AG04449 (cell line): Measurements from ENCODE around the gene PIEZO2.

Experiments used
- CTCF ChIA-PET: fragments of 350-600 bp; formaldehyde crosslinking; extraction: SDS; loops from one replicate; lab custom pipeline; 2021; ENCODE audit warnings: antibody characterized with exemption; lab: Yijun Ruan, JAX
- POLR2A ChIA-PET: fragments of 400-600, 350-600 bp; formaldehyde crosslinking; extraction: SDS; loops from one replicate; lab custom pipeline; 2020; ENCODE audit warnings: antibody characterized with exemption, inconsistent platforms; lab: Yijun Ruan, JAX
- DNase-seq: peaks from one replicate; pipeline ENCODE4 v3.0.0-alpha.2; 2010; ENCODE audit warnings: low read depth, low spot score
- H3K4me3 ChIP-seq: 2 replicates; pipeline ENCODE4 v1.5.1; 2011; ENCODE audit warnings: low read depth, mild to moderate bottlenecking, control low read depth, low read length
- TF ChIP-seq, protein P1 (sequence below): IDR thresholded peaks from one replicate; pipeline ENCODE4 v1.5.1; 2011; ENCODE audit warnings: mild to moderate bottlenecking, moderate library complexity, low read length, control low read depth, inconsistent platforms; ENCODE audit not compliant: insufficient read depth; ENCODE audit errors: missing control alignments

Gene PIEZO2

DNA sequence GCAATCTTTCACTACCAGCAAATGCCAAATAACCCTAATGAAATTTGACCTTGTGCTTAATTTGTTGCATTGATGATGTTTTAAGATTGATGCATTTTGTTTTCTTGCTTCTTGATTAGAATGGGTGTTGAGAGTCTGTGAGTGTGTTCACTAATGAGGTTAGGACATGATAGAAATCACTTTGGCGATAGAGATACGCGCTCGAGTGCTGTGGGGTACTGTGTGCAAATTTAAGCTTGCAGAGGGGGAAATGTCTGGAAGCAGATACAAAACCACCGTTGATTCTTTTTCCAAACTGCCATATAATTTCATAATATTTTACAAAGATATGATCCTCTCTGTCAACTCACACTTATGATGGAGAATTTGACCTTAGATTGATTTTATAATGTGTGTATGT, 200.9 kb downstream of the PIEZO2 start:
- no peak for DNase-seq
- POLR2A ChIA-PET: no interaction called here
- TF ChIP-seq, protein P1, sequence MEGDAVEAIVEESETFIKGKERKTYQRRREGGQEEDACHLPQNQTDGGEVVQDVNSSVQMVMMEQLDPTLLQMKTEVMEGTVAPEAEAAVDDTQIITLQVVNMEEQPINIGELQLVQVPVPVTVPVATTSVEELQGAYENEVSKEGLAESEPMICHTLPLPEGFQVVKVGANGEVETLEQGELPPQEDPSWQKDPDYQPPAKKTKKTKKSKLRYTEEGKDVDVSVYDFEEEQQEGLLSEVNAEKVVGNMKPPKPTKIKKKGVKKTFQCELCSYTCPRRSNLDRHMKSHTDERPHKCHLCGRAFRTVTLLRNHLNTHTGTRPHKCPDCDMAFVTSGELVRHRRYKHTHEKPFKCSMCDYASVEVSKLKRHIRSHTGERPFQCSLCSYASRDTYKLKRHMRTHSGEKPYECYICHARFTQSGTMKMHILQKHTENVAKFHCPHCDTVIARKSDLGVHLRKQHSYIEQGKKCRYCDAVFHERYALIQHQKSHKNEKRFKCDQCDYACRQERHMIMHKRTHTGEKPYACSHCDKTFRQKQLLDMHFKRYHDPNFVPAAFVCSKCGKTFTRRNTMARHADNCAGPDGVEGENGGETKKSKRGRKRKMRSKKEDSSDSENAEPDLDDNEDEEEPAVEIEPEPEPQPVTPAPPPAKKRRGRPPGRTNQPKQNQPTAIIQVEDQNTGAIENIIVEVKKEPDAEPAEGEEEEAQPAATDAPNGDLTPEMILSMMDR: no peak
- H3K4me3 ChIP-seq: no peak overlapping the region
- CTCF ChIA-PET: no interaction called here

DNA sequence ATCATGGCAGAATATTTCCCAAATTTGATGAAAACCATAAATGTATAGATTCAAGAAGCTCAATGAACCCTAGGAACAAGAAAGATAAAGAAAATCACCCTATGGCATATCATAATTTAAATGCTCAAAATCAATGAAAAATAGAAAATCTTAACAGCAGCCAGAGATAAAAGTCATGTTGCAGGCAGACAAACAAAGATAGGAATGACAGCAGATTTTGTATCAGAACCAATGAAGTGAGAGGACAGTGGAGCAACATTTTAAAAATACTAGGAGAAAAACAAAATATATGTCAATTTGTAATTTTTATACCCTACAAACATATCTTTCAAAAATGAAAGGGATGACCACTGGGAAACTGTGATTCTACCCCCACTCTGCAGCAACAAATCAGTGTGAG, 203.3 kb downstream of the PIEZO2 start:
- TF ChIP-seq, protein P1: no peak
- H3K4me3 ChIP-seq: no peak overlapping the region
- ChIA-PET CTCF (interaction anchor here (1.0 kb wide), 1 partner anchor 205 kb away, joined by 3 read pairs; no protein-coding TSS in a partner anchor), POLR2A (no interaction called here)
- DNase-seq: no peak

DNA sequence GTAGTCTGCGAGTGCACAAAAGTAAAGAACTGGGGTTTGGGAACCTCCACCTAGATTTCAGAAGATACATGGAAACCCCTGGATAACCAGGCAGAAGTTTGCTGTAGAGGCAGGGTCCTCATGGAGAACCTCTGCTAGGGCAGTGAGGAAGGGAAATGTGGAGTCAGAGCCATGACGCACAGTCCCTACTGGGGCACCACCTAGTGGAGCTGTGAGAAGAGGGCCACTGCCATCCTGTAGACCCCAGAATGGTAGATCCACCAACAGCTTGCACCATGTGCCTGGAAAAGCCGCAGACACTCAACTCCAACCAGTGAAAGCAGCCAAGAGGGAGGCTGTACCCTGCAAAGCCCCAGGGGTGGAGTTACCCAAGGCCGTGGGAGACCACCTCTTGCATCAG, 206.4 kb downstream of the PIEZO2 start:
- H3K4me3 ChIP-seq: no peak overlapping the region
- POLR2A ChIA-PET: no interaction called here
- TF ChIP-seq, protein P1: no peak
- DNase-seq: no peak
- CTCF ChIA-PET: no interaction called here

DNA sequence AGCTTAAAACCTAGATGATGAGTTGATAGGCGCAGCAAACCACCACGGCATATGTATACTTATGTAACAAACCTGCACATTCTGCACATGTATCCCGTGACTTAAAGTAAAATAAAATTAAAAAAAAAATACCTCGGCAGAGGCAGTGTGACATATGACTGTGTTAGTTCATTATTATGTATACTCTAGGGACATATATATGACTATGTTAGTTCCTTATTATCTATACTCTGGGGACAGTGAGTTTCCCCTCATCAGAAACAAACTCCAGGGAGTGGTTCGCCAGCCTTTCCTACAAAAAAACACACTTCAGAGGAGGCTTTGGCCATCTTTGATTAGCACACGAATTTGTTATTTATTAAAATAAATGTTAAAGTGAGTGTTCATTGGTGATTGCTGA, 209.5 kb downstream of the PIEZO2 start:
- ChIA-PET POLR2A (no interaction called here), CTCF (no interaction called here)
- H3K4me3 ChIP-seq: no peak overlapping the region
- DNase-seq: no peak
- TF ChIP-seq, protein P1: no peak

DNA sequence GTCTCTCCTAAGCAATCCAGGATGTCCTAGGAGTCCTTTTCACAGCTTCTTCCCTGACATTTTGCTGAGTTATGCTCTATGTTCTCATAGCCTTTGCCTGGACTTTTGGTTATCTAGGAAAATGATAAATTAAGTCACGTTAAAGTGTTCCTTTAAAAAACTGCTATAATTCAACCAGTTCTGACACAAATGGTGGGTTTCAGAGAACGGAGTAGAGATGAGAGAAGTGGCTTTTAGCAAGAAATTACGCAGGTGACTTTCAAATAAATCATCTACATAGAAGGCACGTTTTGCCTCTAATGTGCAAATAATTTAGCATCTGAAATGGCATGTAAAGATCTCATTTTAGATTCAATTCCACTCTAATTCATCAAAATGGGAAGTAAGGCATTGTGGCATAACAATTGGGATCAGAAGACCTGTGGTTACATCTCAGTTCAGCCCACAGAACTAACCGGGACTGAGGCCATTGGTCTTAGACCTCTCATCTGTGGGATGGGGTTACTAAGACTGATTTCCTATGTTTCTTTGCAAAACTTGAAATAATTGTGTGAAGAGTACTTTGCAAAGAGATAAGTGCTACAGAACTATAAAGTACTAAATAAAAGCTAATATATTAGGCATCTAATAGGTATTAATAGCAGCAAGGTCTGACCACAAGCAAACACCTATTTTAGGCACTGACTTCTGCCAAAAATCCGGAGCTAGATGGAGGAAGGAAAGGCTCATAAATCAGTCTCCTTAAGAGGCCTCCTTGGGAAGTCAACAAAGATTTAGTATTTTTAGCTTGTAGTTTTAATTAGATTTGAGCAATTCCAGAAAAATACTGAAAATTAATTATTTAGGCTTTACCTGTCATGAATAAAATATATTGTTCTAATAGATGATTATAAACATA, 211.4 kb downstream of the PIEZO2 start:
- ChIA-PET POLR2A (no interaction called here), CTCF (no interaction called here)
- no peak for DNase-seq
- H3K4me3 ChIP-seq: no peak overlapping the region
- TF ChIP-seq, protein P1: no peak

DNA sequence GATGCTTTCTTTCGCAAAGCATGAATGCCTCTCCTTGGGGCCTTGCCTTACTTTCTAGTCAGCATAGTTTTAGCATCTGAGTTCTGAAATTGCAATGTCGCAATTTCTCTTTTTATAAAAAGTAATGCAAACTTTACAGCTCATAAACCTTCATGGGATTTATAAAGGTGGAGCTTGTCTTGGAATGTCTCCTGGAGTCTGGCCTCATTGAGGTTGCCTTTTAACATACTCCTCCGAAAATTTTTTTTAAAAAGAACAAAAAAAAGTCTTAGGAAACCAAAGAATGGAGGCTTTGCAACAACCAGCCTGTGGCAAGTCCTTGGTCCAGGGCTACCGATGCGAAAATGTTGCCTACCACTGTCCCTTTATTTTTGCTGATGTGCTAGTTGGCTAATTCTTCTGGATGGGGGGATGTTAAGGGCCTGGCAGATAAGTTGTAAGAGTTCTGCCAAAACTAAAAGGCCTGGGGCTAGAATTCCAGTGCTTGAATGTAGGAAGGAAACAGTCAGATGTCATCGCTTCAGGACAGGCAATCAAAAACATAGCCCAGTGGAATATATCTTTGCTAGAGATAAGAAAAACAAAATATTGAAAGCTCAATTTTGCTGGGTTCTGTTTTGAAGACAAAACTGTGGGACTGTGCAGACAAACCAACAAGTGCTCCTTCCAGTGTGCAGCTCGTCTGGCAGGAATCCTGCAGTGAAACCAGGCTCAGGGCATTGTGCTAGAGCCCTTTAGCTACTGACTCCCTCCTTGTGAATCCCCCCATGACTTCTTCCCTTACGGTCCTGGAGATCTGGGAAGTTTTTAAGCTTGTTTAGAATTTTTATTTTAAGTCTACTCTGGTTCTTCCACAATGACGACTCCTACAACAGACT, 213.0 kb downstream of the PIEZO2 start:
- CTCF ChIA-PET: no interaction called here
- H3K4me3 ChIP-seq: no peak overlapping the region
- no peak for DNase-seq
- TF ChIP-seq, protein P1: no peak
- POLR2A ChIA-PET: no interaction called here
